Measurements from ENCODE around the gene TSR1. TPM values are rescaled to one million over a fixed set of nuclear protein-coding genes. Genes with fewer than 3 reads are reported as not detected.

TSR1 gene
- total and polyA plus RNA-seq, 2 donors (not counting 1 experiment from before 2014, with no cell fraction given), result 13.7 to 42.4 TPM

DNA sequence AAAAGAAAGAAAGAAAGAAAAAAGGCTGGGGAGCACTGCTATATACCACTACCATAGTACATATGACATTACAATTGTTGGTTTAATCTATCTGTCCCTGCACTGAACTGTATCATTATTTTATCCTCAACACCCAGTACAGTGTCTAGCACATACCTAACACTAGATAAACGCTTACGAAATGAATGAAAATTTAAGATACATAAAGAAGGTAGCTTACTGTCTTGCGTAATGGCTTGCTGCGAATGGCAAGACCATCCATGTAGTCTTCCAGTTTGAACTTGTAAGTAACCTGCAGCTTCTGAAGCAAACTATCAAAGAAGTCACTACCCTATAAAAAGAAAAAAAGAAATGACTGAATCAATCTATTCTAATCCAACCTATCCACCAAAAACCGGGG lies 39.2 kb downstream of the TSR1 start:
- H3K9me3 ChIP-seq (ENCODE audit: control insufficient read depth, insufficient read depth, low read depth, low read length), result no peaks in the 10 kb centered on the region
- no peaks in the 10 kb centered on the region for H3K27me3 ChIP-seq (ENCODE audit: control insufficient read depth, insufficient read depth, low read length)
- DNase-seq (ENCODE audit: low read depth in 2 of 2), result no peak
- no peak overlapping the region for H2AFZ ChIP-seq (ENCODE audit: low read length)
- peaks cover 21% of the 10 kb centered on the region for H3K79me2 ChIP-seq (ENCODE audit: control insufficient read depth, insufficient read depth, low read length)
- H3K9ac ChIP-seq (ENCODE audit: insufficient read depth, low read length), result no peak overlapping the region
- no peak overlapping the region for H3K27ac ChIP-seq (ENCODE audit: insufficient read depth, low read length)
- H3K36me3 ChIP-seq (ENCODE audit: control insufficient read depth, insufficient read depth, low read length), result peaks cover 7% of the 10 kb centered on the region
- H3K4me3 ChIP-seq (replicated peaks in 1 of 4; ENCODE audit: control extremely low read depth in 1 of 4, insufficient read depth in 1 of 4, low read depth in 3 of 4, low read length in 4 of 4), result no peak overlapping the region
- no peak overlapping the region for H3K4me2 ChIP-seq (ENCODE audit: extremely low read depth, insufficient read depth, low read length)
- H3K4me1 ChIP-seq (ENCODE audit: control insufficient read depth, extremely low read depth, insufficient read depth, low read length), result no peaks in the 10 kb centered on the region
- TF ChIP-seq EZH2 (IDR thresholded peaks at IDR 0.05; ENCODE audit: low read length, missing control alignments), result no peak
- TF ChIP-seq, protein P1, sequence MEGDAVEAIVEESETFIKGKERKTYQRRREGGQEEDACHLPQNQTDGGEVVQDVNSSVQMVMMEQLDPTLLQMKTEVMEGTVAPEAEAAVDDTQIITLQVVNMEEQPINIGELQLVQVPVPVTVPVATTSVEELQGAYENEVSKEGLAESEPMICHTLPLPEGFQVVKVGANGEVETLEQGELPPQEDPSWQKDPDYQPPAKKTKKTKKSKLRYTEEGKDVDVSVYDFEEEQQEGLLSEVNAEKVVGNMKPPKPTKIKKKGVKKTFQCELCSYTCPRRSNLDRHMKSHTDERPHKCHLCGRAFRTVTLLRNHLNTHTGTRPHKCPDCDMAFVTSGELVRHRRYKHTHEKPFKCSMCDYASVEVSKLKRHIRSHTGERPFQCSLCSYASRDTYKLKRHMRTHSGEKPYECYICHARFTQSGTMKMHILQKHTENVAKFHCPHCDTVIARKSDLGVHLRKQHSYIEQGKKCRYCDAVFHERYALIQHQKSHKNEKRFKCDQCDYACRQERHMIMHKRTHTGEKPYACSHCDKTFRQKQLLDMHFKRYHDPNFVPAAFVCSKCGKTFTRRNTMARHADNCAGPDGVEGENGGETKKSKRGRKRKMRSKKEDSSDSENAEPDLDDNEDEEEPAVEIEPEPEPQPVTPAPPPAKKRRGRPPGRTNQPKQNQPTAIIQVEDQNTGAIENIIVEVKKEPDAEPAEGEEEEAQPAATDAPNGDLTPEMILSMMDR (conservative IDR thresholded peaks at IDR 0.05 in 1 of 2, IDR thresholded peaks at IDR 0.05 in 1 of 2; ENCODE audit: low read depth in 1 of 2, low read length in 2 of 2), result no peak
- no peaks in the 10 kb centered on the region for H4K20me1 ChIP-seq (ENCODE audit: control insufficient read depth, extremely low read depth, insufficient read depth, low read length)

DNA sequence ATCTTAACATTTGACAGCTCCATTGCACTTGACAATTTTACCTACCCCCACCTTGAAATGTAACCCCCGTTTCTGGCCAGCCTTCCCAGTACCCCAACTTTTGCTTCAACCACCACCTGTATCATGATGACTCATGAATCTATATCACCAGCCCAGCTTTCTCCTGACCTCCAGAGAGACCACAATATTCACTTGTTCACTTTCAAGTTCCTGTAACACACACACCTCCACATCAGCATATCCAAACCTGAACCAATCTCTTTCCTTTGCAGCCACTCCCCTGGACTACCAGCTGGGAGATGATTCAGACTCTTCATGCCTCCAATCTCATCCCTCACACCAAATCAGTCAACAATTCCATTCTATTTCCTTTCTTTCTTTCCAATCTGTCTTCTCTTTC lies 40.7 kb downstream of the TSR1 start:
- H3K4me3 ChIP-seq (replicated peaks in 1 of 4; ENCODE audit: control extremely low read depth in 1 of 4, insufficient read depth in 1 of 4, low read depth in 3 of 4, low read length in 4 of 4), result no peak overlapping the region
- TF ChIP-seq, protein P1 (conservative IDR thresholded peaks at IDR 0.05 in 1 of 2, IDR thresholded peaks at IDR 0.05 in 1 of 2; ENCODE audit: low read depth in 1 of 2, low read length in 2 of 2), result no peak
- no peak for TF ChIP-seq EZH2 (IDR thresholded peaks at IDR 0.05; ENCODE audit: low read length, missing control alignments)
- no peaks in the 10 kb centered on the region for H3K4me1 ChIP-seq (ENCODE audit: control insufficient read depth, extremely low read depth, insufficient read depth, low read length)
- H3K9ac ChIP-seq (ENCODE audit: insufficient read depth, low read length), result no peak overlapping the region
- H3K9me3 ChIP-seq (ENCODE audit: control insufficient read depth, insufficient read depth, low read depth, low read length), result no peaks in the 10 kb centered on the region
- no peak overlapping the region for H3K27ac ChIP-seq (ENCODE audit: insufficient read depth, low read length)
- DNase-seq (ENCODE audit: low read depth in 2 of 2), result peak in 1 of 2 donors; percentile 30
- peaks cover 7% of the 10 kb centered on the region for H3K36me3 ChIP-seq (ENCODE audit: control insufficient read depth, insufficient read depth, low read length)
- H4K20me1 ChIP-seq (ENCODE audit: control insufficient read depth, extremely low read depth, insufficient read depth, low read length), result no peaks in the 10 kb centered on the region
- H3K27me3 ChIP-seq (ENCODE audit: control insufficient read depth, insufficient read depth, low read length), result no peaks in the 10 kb centered on the region
- peaks cover 7% of the 10 kb centered on the region for H3K79me2 ChIP-seq (ENCODE audit: control insufficient read depth, insufficient read depth, low read length)
- no peak overlapping the region for H3K4me2 ChIP-seq (ENCODE audit: extremely low read depth, insufficient read depth, low read length)
- no peak overlapping the region for H2AFZ ChIP-seq (ENCODE audit: low read length)

DNA sequence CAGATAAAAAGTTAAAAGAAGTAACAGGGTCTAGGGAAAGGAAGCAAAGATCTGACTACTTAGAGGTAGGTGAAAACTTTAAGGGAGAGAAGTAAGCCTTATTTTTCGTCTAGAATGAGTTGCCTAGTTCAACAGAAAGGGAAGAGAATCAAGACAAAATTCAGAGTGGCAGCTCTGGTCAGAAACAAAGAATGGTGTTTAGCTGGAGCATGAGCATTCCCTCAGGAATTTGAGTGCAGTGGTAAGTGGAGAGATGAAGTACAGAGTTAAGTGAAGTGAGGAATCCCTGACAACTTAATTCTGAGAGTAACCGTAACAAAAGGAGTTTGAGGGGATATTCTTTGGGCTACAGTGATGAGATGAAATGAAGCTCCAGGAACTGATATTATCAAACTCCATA lies 44.2 kb downstream of the TSR1 start:
- H4K20me1 ChIP-seq (ENCODE audit: control insufficient read depth, extremely low read depth, insufficient read depth, low read length), result no peaks in the 10 kb centered on the region
- no peak overlapping the region for H3K4me3 ChIP-seq (replicated peaks in 1 of 4; ENCODE audit: control extremely low read depth in 1 of 4, insufficient read depth in 1 of 4, low read depth in 3 of 4, low read length in 4 of 4)
- H3K79me2 ChIP-seq (ENCODE audit: control insufficient read depth, insufficient read depth, low read length), result no peaks in the 10 kb centered on the region
- no peaks in the 10 kb centered on the region for H3K27me3 ChIP-seq (ENCODE audit: control insufficient read depth, insufficient read depth, low read length)
- TF ChIP-seq, protein P1 (conservative IDR thresholded peaks at IDR 0.05 in 1 of 2, IDR thresholded peaks at IDR 0.05 in 1 of 2; ENCODE audit: low read depth in 1 of 2, low read length in 2 of 2), result no peak
- TF ChIP-seq EZH2 (IDR thresholded peaks at IDR 0.05; ENCODE audit: low read length, missing control alignments), result no peak
- DNase-seq (ENCODE audit: low read depth in 2 of 2), result peak in 1 of 2 donors; percentile 79
- H3K4me2 ChIP-seq (ENCODE audit: extremely low read depth, insufficient read depth, low read length), result no peak overlapping the region
- no peak overlapping the region for H3K9ac ChIP-seq (ENCODE audit: insufficient read depth, low read length)
- H3K27ac ChIP-seq (ENCODE audit: insufficient read depth, low read length), result no peak overlapping the region
- no peak overlapping the region for H2AFZ ChIP-seq (ENCODE audit: low read length)
- H3K36me3 ChIP-seq (ENCODE audit: control insufficient read depth, insufficient read depth, low read length), result peaks cover 4% of the 10 kb centered on the region
- no peaks in the 10 kb centered on the region for H3K4me1 ChIP-seq (ENCODE audit: control insufficient read depth, extremely low read depth, insufficient read depth, low read length)
- no peaks in the 10 kb centered on the region for H3K9me3 ChIP-seq (ENCODE audit: control insufficient read depth, insufficient read depth, low read depth, low read length)
